Thoracic aorta (tissue), 2 donors: ENCODE data around the gene PGF. TPM values are rescaled to one million over a fixed set of nuclear protein-coding genes. Genes with fewer than 3 reads are reported as not detected.

Source experiments
- ATAC-seq: fragments of 150-250 bp; one replicate; pipeline ENCODE4 v1.8.0; 2017; ENCODE audit warnings: low read depth; ENCODE audit not compliant: insufficient number of reproducible peaks, low FRiP score
- DNase-seq: peaks from one replicate; pipeline ENCODE4 v3.0.0-alpha.2; 2020; ENCODE audit warnings: low spot score
- H3K27ac ChIP-seq, 2 donors: fragments of 200-600 bp; sonication (generic); 1 replicate in 1 of 2; 2 replicates in 1 of 2; pipeline ENCODE4 v1.5.1; 2016; ENCODE audit warnings: mild to moderate bottlenecking in 2 of 2, moderate library complexity in 2 of 2
- H3K27me3 ChIP-seq: fragments of 200-600 bp; sonication (generic); replicated peaks from 2 replicates; pipeline ENCODE4 v1.6.0; 2016; ENCODE audit warnings: mild to moderate bottlenecking; ENCODE audit not compliant: insufficient read depth
- H3K36me3 ChIP-seq: fragments of 200-600 bp; sonication (generic); one replicate; pipeline ENCODE4 v1.5.1; 2016
- H3K4me1 ChIP-seq, 2 donors: fragments of 200-600 bp; sonication (generic); 1 replicate in 1 of 2; 2 replicates in 1 of 2; pipeline versions ENCODE4 v1.5.1 to v1.6.0; 2016; ENCODE audit warnings: low read depth in 2 of 2, mild to moderate bottlenecking in 1 of 2; ENCODE audit not compliant: control insufficient read depth in 1 of 2
- H3K4me3 ChIP-seq: fragments of 200-600 bp; sonication (generic); 2 replicates; pipeline ENCODE4 v1.5.1; 2016; ENCODE audit warnings: mild to moderate bottlenecking
- H3K9me3 ChIP-seq: fragments of 200-600 bp; sonication (generic); 2 replicates; pipeline ENCODE4 v1.5.1; 2016
- CTCF ChIP-seq: fragments of 200-600 bp; sonication (generic); IDR thresholded peaks from one replicate; pipeline ENCODE4 v1.5.1; 2019; ENCODE audit warnings: antibody characterized with exemption
- total RNA-seq, 2 donors: library from RNA; depleted of rRNA; stranded (reverse); fragments of >200 nt; gene quantifications; one replicate each; pipeline versions ENCODE4 v1.1.0 to v1.2.3, GENCODE V29; 2016

The PGF gene
- total RNA-seq, 2 donors from 2014 or later, result 34.4 to 75.3 TPM

GRCh38 chr14:74948228-74949175 is 6.9 kb downstream of the PGF start:
- Histone ChIP-seq H3K27ac (no peak overlapping the region), H3K36me3 (no peaks in the 10 kb centered on the region), H3K9me3 (no peaks in the 10 kb centered on the region), H3K4me3 (no peak overlapping the region), H3K4me1 (peaks cover 7 to 26% of the 10 kb centered on the region in 2 donors), H3K27me3 (no peaks in the 10 kb centered on the region)
- ATAC-seq (no peak), DNase-seq (no peak)
- TF ChIP-seq CTCF, result no peak

- TF ChIP-seq CTCF, result no peak
- Histone ChIP-seq H3K9me3 (no peaks in the 10 kb centered on the region), H3K4me3 (no peak overlapping the region), H3K27me3 (no peaks in the 10 kb centered on the region), H3K4me1 (peaks cover 8 to 23% of the 10 kb centered on the region in 2 donors), H3K27ac (peak overlapping the region in 1 of 2 donors; percentile 62), H3K36me3 (no peaks in the 10 kb centered on the region)
- DNase-seq, result no peak
- no peak for ATAC-seq
These were observed 7.8 kb downstream of the PGF start for GRCh38 chr14:74947353-74948227.

- DNase-seq (no peak), ATAC-seq (no peak)
- Histone ChIP-seq H3K4me3 (peak overlapping the region; percentile 53), H3K4me1 (peaks cover 17 to 27% of the 10 kb centered on the region in 2 donors), H3K9me3 (no peaks in the 10 kb centered on the region), H3K36me3 (no peaks in the 10 kb centered on the region), H3K27me3 (no peaks in the 10 kb centered on the region), H3K27ac (peak overlapping the region; percentile 62 to 76)
- TF ChIP-seq CTCF, result peak; percentile 22
These were observed 8.6 kb downstream of the PGF start for GRCh38 chr14:74946659-74947281.

- Histone ChIP-seq H3K4me3 (peak overlapping the region; percentile 53), H3K27me3 (no peaks in the 10 kb centered on the region), H3K9me3 (no peaks in the 10 kb centered on the region), H3K4me1 (peaks cover 24 to 34% of the 10 kb centered on the region in 2 donors), H3K36me3 (no peaks in the 10 kb centered on the region), H3K27ac (peak overlapping the region; percentile 62 to 76)
- no peak for ATAC-seq
- DNase-seq, result peak; percentile 37
- TF ChIP-seq CTCF, result peak; percentile 94
These were observed 9.3 kb downstream of the PGF start for GRCh38 chr14:74945852-74946658.
